ENCODE measurements around the gene EHD2.
"Not testable (repeated sequence)": the region's sequence is repeated elsewhere in the genome, so short reads cannot be mapped to it uniquely, and the experiment has no call there.

EHD2 gene

DNA sequence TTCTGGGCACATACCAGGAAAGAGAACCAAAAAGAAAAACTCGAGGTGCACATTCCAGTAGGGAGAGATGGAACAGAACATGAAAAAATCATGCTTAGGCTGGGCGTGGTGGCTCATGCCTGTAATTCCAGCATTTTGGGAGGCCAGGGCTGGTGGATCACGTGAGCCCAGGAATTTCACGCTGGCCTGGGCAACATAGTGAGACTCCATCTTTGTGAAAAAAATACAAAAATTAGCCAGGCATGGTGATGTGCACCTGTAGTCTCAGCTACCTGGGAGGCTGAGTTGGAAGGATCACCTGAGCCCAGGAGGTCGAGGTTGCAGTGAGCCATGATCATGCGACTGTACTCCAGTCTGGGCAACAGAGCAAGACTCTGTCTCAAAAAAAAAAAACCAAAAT is 58.1 kb downstream of the EHD2 start:
- not testable (repeated sequence) for DNase-seq (ENCODE audit: low spot score)

DNA sequence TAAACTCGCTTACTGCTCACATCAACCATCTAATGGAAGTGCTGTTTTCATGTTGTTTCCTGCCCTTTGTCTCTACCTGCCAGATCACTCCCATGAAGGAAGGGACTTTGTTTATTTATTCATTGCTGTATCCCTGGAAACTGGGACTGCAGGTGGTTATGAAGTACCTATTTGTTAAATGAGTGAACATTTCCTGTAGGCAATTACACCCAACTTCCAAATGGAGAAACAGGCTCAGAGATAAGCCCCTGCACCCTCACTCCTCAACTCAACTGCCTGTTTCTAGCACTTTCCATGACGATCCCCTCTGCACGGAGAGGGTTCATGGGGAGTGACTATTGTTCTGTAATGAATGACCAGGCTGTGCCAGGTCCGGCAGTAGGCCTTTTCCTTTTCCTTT is 63.3 kb downstream of the EHD2 start:
- no peak for DNase-seq (ENCODE audit: low spot score)

GRCh38 chr19:47777245-47778048 is 64.2 kb downstream of the EHD2 start:
- not testable (repeated sequence) for DNase-seq (ENCODE audit: low spot score)

DNA sequence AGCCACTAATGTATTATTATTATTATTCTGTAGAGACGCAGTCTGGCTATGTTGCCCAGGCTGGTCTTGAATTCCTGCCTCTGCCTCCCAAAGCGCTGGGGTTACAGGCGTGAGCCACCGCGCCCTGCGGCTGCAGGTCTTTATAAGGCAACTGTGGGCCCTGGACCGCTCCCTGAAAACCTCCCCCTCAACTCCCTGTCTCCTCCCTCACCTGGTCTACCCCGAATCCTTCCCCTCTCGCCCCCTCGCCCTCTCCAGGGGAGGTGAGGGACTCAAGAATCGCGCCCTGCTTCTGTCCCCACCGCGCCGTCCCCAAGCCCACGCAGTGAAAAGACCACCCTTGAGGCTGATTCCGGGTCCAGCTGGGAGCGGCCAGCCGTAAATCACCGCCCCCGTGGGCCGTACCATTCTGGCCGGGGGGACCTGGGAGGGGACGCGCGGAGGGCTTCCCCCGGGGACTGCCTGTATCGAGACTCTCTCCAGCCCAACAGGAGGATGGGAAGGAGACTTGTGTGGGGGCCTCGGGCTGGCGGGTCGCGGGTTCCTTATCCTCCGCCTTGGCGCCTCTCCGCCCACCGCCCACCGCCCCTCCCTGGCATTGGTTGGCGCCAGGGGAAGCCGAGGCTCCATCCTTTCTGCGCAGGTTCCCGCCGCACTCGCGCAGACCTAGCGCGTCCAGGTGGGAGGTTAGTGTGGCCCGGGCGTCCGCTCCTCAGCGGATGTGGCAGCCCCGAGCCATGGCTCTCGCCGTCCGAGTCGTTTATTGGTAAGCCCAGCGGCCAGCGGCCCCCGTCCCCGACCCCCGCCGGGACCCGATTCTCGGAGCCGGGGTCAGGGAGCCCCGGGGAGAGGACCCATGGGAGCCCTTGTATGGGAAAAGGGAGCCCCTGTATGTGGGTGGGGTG is 65.1 kb downstream of the EHD2 start, which contains the start of gene SELENOW:
Gene SELENOW, plus strand, starts transcription at position 655 of the 905 bp plus-strand sequence. Its CDS starts 83 bp downstream, at position 738.
- DNase-seq (ENCODE audit: low spot score) = peak; percentile 95

- no peak for DNase-seq (ENCODE audit: low spot score)
These were observed 65.7 kb downstream of the EHD2 start for GRCh38 chr19:47778954-47779351.

DNA sequence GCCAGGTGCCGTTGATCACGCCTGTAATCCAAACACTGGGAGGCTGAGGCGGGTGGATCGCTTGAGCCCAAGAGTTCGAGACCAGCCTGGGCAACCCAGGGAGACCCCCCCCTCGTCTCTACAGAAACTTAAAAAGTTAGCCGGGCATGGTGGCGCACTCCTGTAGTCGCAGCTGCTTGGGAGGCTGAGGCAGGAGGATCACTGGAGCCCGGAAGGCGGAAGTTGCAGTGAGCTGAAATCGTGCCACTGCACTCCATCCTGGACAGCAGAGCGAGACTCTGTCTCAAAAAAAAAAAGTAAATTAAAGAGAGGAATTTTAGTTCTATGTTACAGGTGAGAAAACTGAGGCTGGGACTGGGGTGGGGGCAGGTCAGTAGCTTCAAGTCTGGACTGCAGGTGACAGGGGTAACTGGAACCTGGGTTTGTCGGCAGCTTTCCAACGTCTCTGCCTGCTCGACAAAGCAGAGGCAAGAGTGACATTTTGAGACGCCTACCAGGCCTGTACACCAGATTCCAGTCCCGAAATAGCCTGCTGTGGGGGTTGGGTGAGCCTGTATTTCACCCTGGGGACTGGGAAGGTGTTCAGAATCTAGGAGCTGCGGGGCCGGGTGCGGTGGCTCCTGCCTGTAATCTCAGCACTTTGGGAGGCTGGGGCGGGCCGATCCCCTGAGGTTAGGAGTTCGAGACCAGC is 66.4 kb downstream of the EHD2 start:
- no peak for DNase-seq (ENCODE audit: low spot score)

GRCh38 chr19:47780215-47780551 is 67.0 kb downstream of the EHD2 start:
- no peak for DNase-seq (ENCODE audit: low spot score)

DNA sequence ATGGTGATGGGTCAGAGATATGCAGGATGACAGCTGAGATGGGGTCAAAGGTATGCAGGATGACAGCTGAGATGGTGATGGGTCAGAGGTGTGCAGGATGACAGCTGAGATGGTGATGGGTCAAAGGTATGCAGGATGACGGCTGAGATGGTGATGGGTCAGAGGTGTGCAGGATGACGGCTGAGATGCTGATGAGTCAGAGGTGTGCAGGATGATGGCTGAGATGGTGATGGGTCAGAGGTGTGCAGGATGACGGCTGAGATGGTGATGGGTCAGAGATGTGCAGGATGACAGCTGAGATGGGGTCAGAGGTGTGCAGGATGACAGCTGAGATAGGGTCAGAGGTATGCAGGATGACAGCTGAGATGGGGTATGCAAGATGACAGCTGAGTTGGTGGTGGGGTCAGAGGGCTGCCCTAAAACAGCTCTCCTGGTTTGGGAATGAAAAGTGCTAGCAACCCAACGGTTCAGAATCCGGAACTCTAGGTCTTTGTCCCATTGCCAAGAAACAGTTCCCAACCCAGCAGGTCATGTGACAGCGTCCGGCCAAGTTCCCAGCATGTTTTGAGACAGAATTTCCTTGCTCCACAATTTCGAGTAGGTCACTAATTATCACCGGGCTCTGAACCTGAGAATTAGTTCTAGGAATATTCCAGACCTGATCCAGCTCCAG is 68.5 kb downstream of the EHD2 start:
- DNase-seq (ENCODE audit: low spot score) = no peak

DNA sequence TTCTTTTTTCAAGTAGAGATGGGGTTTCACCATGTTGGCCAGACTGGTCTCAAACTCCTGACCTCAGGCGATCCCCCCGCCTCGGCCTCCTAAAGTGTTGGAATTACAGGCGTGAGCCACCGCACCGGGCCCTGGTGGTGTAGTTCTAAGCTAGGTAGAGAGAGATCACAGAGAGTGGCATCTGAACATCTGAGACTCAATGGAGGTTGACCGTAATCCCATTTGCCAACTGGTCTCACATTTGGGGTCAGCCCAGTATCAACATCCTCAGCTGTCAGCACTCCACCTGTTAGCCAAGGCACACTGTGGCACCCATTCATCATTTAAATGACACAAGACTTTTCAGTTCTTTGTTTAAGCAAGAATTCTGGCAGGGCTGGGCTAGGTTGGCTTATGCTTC is 73.3 kb downstream of the EHD2 start:
- no peak for DNase-seq (ENCODE audit: low spot score)

DNA sequence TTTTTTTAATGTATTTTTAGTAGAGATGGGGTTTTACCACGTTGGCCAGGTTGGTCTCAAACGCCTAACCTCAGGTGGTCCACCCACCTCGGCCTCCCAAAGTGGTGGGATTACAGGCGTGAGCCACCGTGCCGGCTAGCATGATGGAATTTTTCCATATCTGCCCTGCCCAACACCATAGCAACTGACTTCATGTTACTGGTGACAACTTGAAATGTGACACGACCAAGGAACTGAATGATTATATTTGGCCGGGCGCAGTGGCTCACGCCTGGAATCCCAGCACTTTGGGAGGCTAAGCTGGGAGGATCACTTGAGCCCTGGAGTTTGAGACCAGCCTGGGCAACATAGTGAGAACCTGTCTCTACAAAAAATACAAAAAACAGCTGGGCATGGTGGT is 74.1 kb downstream of the EHD2 start:
- DNase-seq (ENCODE audit: low spot score) = not testable (repeated sequence)

GRCh38 chr19:47789811-47790210 is 76.6 kb downstream of the EHD2 start:
- not testable (repeated sequence) for DNase-seq (ENCODE audit: low spot score)

DNA sequence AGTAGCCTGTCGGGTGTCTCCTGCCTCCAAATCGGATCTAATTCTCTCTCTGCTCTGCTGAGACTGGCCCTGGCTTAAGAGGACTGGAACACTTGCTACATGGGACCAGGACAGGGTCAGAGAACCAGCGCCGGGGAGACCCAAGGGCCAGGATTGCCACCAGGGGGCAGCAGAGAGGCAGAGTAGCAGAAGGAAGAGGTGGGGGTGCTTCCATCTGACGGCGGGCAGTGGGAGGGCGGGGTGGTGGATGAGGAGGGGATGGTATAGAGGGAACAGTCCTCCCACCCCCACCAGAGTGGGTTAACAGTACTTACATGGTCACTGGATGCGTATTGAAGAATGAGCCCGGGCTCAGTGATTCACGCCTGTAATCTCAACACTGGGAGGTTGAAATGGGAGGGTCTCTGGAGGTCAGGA is 77.2 kb downstream of the EHD2 start:
- peak; percentile 90 for DNase-seq (ENCODE audit: low spot score)

GRCh38 chr19:47792616-47793015 is 79.4 kb downstream of the EHD2 start:
- no peak for DNase-seq (ENCODE audit: low spot score)

Data from D341Med (cell line).